ENCODE measurements around the gene KCNK13. TPM values are rescaled to one million over a fixed set of nuclear protein-coding genes. Genes with fewer than 3 reads are reported as not detected.

The KCNK13 gene
- total RNA-seq, 1 experiment from 2014 or later, result 0.17 TPM

GRCh38 chr14:90062127-90062794, 467 bp downstream of the KCNK13 start:
- CTCF ChIA-PET, result interaction anchor here (0.6 to 2.8 kb wide), 11 partner anchors 46 to 1201 kb away, joined by 3 to 27 read pairs (median 3); partner anchors contain the start of gene EFCAB11
- Mint-ChIP-seq H3K4me3 (peak overlapping the region; percentile 83), H3K27ac (no peak overlapping the region), H3K36me3 (no peaks in the 10 kb centered on the region), H3K27me3 (ENCODE audit: low read depth) (peaks cover 82% of the 10 kb centered on the region), H3K4me1 (peaks cover 26% of the 10 kb centered on the region), H3K9me3 (no peaks in the 10 kb centered on the region)
- peak; percentile 51 for DNase-seq (ENCODE audit: low spot score)
- peak; percentile 20 for ATAC-seq
- POLR2A ChIA-PET, result no interaction called here
- no peak for TF ChIP-seq FOXJ3 (CRISPR knock-in tag; IDR thresholded peaks at IDR 0.05; ENCODE audit: borderline replicate concordance)
- peak; percentile 33; the same call in 1 of the 2 replicates for TF ChIP-seq ZNF423 (CRISPR knock-in tag; IDR thresholded peaks at IDR 0.05)
- peak; percentile 35; the same call in 1 of the 2 replicates for TF ChIP-seq MAX (CRISPR knock-in tag; IDR thresholded peaks at IDR 0.05)
- TF ChIP-seq, protein P1, sequence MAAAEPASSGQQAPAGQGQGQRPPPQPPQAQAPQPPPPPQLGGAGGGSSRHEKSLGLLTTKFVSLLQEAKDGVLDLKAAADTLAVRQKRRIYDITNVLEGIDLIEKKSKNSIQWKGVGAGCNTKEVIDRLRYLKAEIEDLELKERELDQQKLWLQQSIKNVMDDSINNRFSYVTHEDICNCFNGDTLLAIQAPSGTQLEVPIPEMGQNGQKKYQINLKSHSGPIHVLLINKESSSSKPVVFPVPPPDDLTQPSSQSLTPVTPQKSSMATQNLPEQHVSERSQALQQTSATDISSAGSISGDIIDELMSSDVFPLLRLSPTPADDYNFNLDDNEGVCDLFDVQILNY (CRISPR knock-in tag; IDR thresholded peaks at IDR 0.05), result no peak
- TF ChIP-seq JUN (CRISPR knock-in tag; IDR thresholded peaks at IDR 0.05), result 0 out of 2 replicates have a peak, but pooled peaks have one; percentile 27
- TF ChIP-seq IRF2 (CRISPR knock-in tag; IDR thresholded peaks at IDR 0.05; ENCODE audit: borderline replicate concordance, low read depth), result no peak
- TF ChIP-seq ZNF121 (CRISPR knock-in tag; IDR thresholded peaks at IDR 0.05), result no peak
- TF ChIP-seq ZNF416 (CRISPR knock-in tag; IDR thresholded peaks at IDR 0.05), result no peak
- no peak for TF ChIP-seq ATF1 (CRISPR knock-in tag; IDR thresholded peaks at IDR 0.05)
- TF ChIP-seq CREM (CRISPR knock-in tag; IDR thresholded peaks at IDR 0.05), result 0 out of 2 replicates have a peak, but pooled peaks have one; percentile 28
- TF ChIP-seq MYBL2 (CRISPR knock-in tag; IDR thresholded peaks at IDR 0.05), result peak; percentile 26; the same call in 1 of the 2 replicates
- peak; percentile 62; the same call in 1 of the 2 replicates for TF ChIP-seq ZNF138 (CRISPR knock-in tag; conservative IDR thresholded peaks at IDR 0.05)

- no peak overlapping the region for H3K27ac Mint-ChIP-seq
- H3K4me1 Mint-ChIP-seq, result peaks cover 23% of the 10 kb centered on the region
- peaks cover 78% of the 10 kb centered on the region for H3K27me3 Mint-ChIP-seq (ENCODE audit: low read depth)
- DNase-seq (ENCODE audit: low spot score) (no peak), ATAC-seq (no peak)
- H3K4me3 Mint-ChIP-seq, result peak overlapping the region; percentile 83
- CTCF ChIA-PET, result interaction anchor here (0.7 to 2.8 kb wide), 8 partner anchors 47 to 1036 kb away, joined by 3 to 27 read pairs (median 5); partner anchors contain the start of gene EFCAB11
- no peaks in the 10 kb centered on the region for H3K36me3 Mint-ChIP-seq
- TF ChIP-seq KAT7 (CRISPR knock-in tag; IDR thresholded peaks at IDR 0.05; ENCODE audit: borderline replicate concordance), result no peak
- no peak for TF ChIP-seq FOXP4 (CRISPR knock-in tag; IDR thresholded peaks at IDR 0.05)
- no peak for TF ChIP-seq NFATC4 (CRISPR knock-in tag; IDR thresholded peaks at IDR 0.05)
- no peak for TF ChIP-seq ZNF138 (CRISPR knock-in tag; conservative IDR thresholded peaks at IDR 0.05)
- TF ChIP-seq GTF2I (CRISPR knock-in tag; conservative IDR thresholded peaks at IDR 0.05), result no peak
- no peak for TF ChIP-seq NR3C1 (CRISPR knock-in tag; conservative IDR thresholded peaks at IDR 0.05; ENCODE audit: low read depth)
- no peak for TF ChIP-seq ZBTB21 (CRISPR knock-in tag; IDR thresholded peaks at IDR 0.05; ENCODE audit: borderline replicate concordance)
- H3K9me3 Mint-ChIP-seq, result no peaks in the 10 kb centered on the region
- POLR2A ChIA-PET, result no interaction called here
Measured at GRCh38 chr14:90062822-90063539, 1.2 kb downstream of the KCNK13 start.

GRCh38 chr14:90072350-90072749, 10.6 kb downstream of the KCNK13 start:
- ChIA-PET POLR2A (no interaction called here), CTCF (no interaction called here)
- H3K27me3 Mint-ChIP-seq (ENCODE audit: low read depth), result peaks cover 37% of the 10 kb centered on the region
- H3K27ac Mint-ChIP-seq, result no peak overlapping the region
- TF ChIP-seq TEAD4 (CRISPR knock-in tag; IDR thresholded peaks at IDR 0.05) (no peak), NFE2L1 (CRISPR knock-in tag; IDR thresholded peaks at IDR 0.05) (no peak), ELF4 (CRISPR knock-in tag; IDR thresholded peaks at IDR 0.05; ENCODE audit: low read depth) (no peak), FOXP1 (CRISPR knock-in tag; IDR thresholded peaks at IDR 0.05; ENCODE audit: borderline replicate concordance) (no peak), OVOL2 (CRISPR knock-in tag; IDR thresholded peaks at IDR 0.05; ENCODE audit: borderline replicate concordance) (no peak)
- DNase-seq (ENCODE audit: low spot score), result no peak
- H3K36me3 Mint-ChIP-seq, result no peaks in the 10 kb centered on the region
- no peaks in the 10 kb centered on the region for H3K4me1 Mint-ChIP-seq
- H3K9me3 Mint-ChIP-seq, result no peaks in the 10 kb centered on the region
- H3K4me3 Mint-ChIP-seq, result no peak overlapping the region
- no peak for ATAC-seq
